Glutamatergic neuron (in vitro differentiated cells): ENCODE results near the gene CPNE7. TPM values are rescaled to one million over a fixed set of nuclear protein-coding genes. Genes with fewer than 3 reads are reported as not detected.

Experiments used
- DNase-seq: peaks from one replicate; pipeline ENCODE4 v3.0.0; 2022
- H3K27ac Mint-ChIP-seq: one replicate; pipeline ENCODE4 v1.8.0; 2020; ENCODE audit warnings: mild to moderate bottlenecking, mixed read lengths, inconsistent platforms; ENCODE audit not compliant: unreplicated experiment
- H3K27me3 Mint-ChIP-seq: one replicate; pipeline ENCODE4 v1.8.0; 2020; ENCODE audit warnings: mild to moderate bottlenecking, moderate library complexity, mixed read lengths, inconsistent platforms; ENCODE audit not compliant: unreplicated experiment
- H3K36me3 Mint-ChIP-seq: one replicate; pipeline ENCODE4 v1.8.0; 2020; ENCODE audit warnings: mild to moderate bottlenecking, mixed read lengths, inconsistent platforms; ENCODE audit not compliant: unreplicated experiment
- H3K4me1 Mint-ChIP-seq: one replicate; pipeline ENCODE4 v1.8.0; 2020; ENCODE audit warnings: mild to moderate bottlenecking, low read depth, mixed read lengths, inconsistent platforms; ENCODE audit not compliant: unreplicated experiment
- H3K4me3 Mint-ChIP-seq: one replicate; pipeline ENCODE4 v1.8.0; 2020; ENCODE audit warnings: mild to moderate bottlenecking, mixed read lengths, inconsistent platforms; ENCODE audit not compliant: unreplicated experiment
- H3K9me3 Mint-ChIP-seq: one replicate; pipeline ENCODE4 v1.8.0; 2020; ENCODE audit warnings: mild to moderate bottlenecking, moderate library complexity, mixed read lengths, inconsistent platforms; ENCODE audit not compliant: unreplicated experiment
- total RNA-seq: library from RNA; stranded (reverse); fragmentation: NEBNext Ultra II Directional; extraction: Animal tissue kit (Norgen Biotek cat#: 25700); gene quantifications from one replicate; pipeline ENCODE4 v1.2.1, GENCODE V29; 2021; ENCODE audit not compliant: unreplicated experiment
- TF ChIP-seq, protein P1 (sequence below): fragments of 200-600 bp; sonication (generic); IDR thresholded peaks from one replicate; pipeline ENCODE4 v1.5.0; 2021; ENCODE audit not compliant: partially characterized antibody, unreplicated experiment

CPNE7 gene
- total RNA-seq, 1 donor from 2014 or later = 17.8 TPM

GRCh38 chr16:89600427-89600826 lies 24.9 kb downstream of the CPNE7 start:
- peaks cover 15% of the 10 kb centered on the region for H3K9me3 Mint-ChIP-seq
- H3K36me3 Mint-ChIP-seq = no peaks in the 10 kb centered on the region
- DNase-seq = peak; percentile 10
- peaks cover 21% of the 10 kb centered on the region for H3K4me1 Mint-ChIP-seq
- H3K27ac Mint-ChIP-seq = peak overlapping the region; percentile 73
- TF ChIP-seq, protein P1, sequence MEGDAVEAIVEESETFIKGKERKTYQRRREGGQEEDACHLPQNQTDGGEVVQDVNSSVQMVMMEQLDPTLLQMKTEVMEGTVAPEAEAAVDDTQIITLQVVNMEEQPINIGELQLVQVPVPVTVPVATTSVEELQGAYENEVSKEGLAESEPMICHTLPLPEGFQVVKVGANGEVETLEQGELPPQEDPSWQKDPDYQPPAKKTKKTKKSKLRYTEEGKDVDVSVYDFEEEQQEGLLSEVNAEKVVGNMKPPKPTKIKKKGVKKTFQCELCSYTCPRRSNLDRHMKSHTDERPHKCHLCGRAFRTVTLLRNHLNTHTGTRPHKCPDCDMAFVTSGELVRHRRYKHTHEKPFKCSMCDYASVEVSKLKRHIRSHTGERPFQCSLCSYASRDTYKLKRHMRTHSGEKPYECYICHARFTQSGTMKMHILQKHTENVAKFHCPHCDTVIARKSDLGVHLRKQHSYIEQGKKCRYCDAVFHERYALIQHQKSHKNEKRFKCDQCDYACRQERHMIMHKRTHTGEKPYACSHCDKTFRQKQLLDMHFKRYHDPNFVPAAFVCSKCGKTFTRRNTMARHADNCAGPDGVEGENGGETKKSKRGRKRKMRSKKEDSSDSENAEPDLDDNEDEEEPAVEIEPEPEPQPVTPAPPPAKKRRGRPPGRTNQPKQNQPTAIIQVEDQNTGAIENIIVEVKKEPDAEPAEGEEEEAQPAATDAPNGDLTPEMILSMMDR = no peak
- H3K27me3 Mint-ChIP-seq = peaks cover 17% of the 10 kb centered on the region
- H3K4me3 Mint-ChIP-seq = no peak overlapping the region

- Mint-ChIP-seq H3K27me3 (peaks cover 13% of the 10 kb centered on the region), H3K4me1 (peaks cover 17% of the 10 kb centered on the region), H3K9me3 (peaks cover 11% of the 10 kb centered on the region), H3K27ac (no peak overlapping the region), H3K4me3 (no peak overlapping the region), H3K36me3 (no peaks in the 10 kb centered on the region)
- TF ChIP-seq, protein P1 = no peak
- no peak for DNase-seq
These were observed 25.4 kb downstream of the CPNE7 start for GRCh38 chr16:89600956-89601355.

DNA sequence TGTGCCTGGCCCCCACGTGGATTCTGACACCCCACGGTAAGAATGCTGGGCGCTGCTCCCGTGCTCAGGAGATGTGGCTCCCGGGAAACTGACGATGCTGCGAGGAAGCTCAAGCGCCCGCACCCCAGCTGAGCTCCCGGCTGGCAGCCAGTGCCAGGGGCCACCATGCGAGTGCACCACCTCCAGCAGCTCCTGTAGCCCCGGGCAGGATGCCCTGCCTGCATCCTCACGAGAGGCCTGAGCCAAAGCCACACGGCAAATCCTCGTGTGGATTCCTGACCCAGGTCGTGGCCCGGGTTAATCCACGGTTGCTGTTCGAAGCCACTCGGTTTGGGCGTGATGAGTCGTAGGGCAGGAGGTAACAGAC lies 26.3 kb downstream of the CPNE7 start:
- Mint-ChIP-seq H3K27me3 (peaks cover 10% of the 10 kb centered on the region), H3K4me3 (no peak overlapping the region), H3K27ac (peak overlapping the region; percentile 36), H3K4me1 (peaks cover 17% of the 10 kb centered on the region), H3K36me3 (no peaks in the 10 kb centered on the region), H3K9me3 (peaks cover 11% of the 10 kb centered on the region)
- no peak for DNase-seq
- TF ChIP-seq, protein P1 = no peak

GRCh38 chr16:89602273-89602951 lies 26.9 kb downstream of the CPNE7 start:
- TF ChIP-seq, protein P1 = no peak
- peaks cover 17% of the 10 kb centered on the region for H3K4me1 Mint-ChIP-seq
- H3K4me3 Mint-ChIP-seq = no peak overlapping the region
- peak overlapping the region; percentile 36 for H3K27ac Mint-ChIP-seq
- peak; percentile 79 for DNase-seq
- no peaks in the 10 kb centered on the region for H3K36me3 Mint-ChIP-seq
- peaks cover 8% of the 10 kb centered on the region for H3K9me3 Mint-ChIP-seq
- peaks cover 6% of the 10 kb centered on the region for H3K27me3 Mint-ChIP-seq

- DNase-seq = no peak
- H3K27me3 Mint-ChIP-seq = peaks cover 5% of the 10 kb centered on the region
These were observed 27.5 kb downstream of the CPNE7 start for GRCh38 chr16:89602952-89603590.

More at GRCh38 chr16:89602952-89603590, 27.5 kb downstream of the CPNE7 start:
- Mint-ChIP-seq H3K4me3 (no peak overlapping the region), H3K4me1 (peaks cover 18% of the 10 kb centered on the region), H3K27ac (peak overlapping the region; percentile 36), H3K9me3 (peaks cover 7% of the 10 kb centered on the region), H3K36me3 (no peaks in the 10 kb centered on the region)
- TF ChIP-seq, protein P1 = no peak
